Tibial nerve (tissue), 4 donors: ENCODE results near the gene IFIH1. TPM values are rescaled to one million over a fixed set of nuclear protein-coding genes. Genes with fewer than 3 reads are reported as not detected.
A peak's percentile ranks its signal among the peaks of the same experiment; 100 is the strongest.

Experiments
- DNase-seq, 2 donors: peaks; one replicate each; pipeline ENCODE4 v3.0.0-alpha.2; 2019; ENCODE audit warnings: low spot score in 2 of 2
- H3K27ac ChIP-seq, 4 donors: fragments of 200-600 bp; sonication (generic) in 3 of 4; one replicate each; pipeline ENCODE4 v1.5.1; 2017 to 2019; ENCODE audit warnings: mild to moderate bottlenecking in 1 of 4
- H3K27me3 ChIP-seq, 2 donors: fragments of 200-600 bp; sonication (generic) in 1 of 2; one replicate each; pipeline versions ENCODE4 v1.5.1 to v1.6.0; 2017 to 2019
- H3K36me3 ChIP-seq, 3 donors: fragments of 200-600 bp; sonication (generic); one replicate each; pipeline ENCODE4 v1.5.1; 2018 to 2019
- H3K4me1 ChIP-seq, 4 donors: fragments of 200-600 bp; sonication (generic) in 3 of 4; one replicate each; pipeline ENCODE4 v1.5.1; 2017 to 2019
- H3K4me3 ChIP-seq, 4 donors: fragments of 200-600 bp; sonication (generic) in 3 of 4; one replicate each; pipeline ENCODE4 v1.5.1; 2017 to 2019; ENCODE audit warnings: mild to moderate bottlenecking in 1 of 4, moderate library complexity in 1 of 4
- H3K9me3 ChIP-seq, 4 donors: fragments of 200-600 bp; sonication (generic) in 3 of 4; one replicate each; pipeline ENCODE4 v1.5.1; 2017 to 2019
- EP300 ChIP-seq, 2 donors: sonication (generic); formaldehyde crosslinking; IDR thresholded peaks; one replicate each; pipeline ENCODE4 v1.6.1; 2017; ENCODE audit warnings: antibody characterized with exemption in 2 of 2, mild to moderate bottlenecking in 1 of 2
- POLR2A ChIP-seq, 2 donors: fragments of 450-650 bp; IDR thresholded peaks; one replicate each; pipeline ENCODE4 v1.6.1; 2017; ENCODE audit warnings: antibody characterized with exemption in 2 of 2, mild to moderate bottlenecking in 2 of 2, moderate library complexity in 2 of 2
- WGBS, 2 donors: methylation state at CpG; one replicate each; pipeline ENCODE4 v1.1.5; 2018; 5-methylcytosine and 5-hydroxymethylcytosine counted together
- total RNA-seq, 4 donors: library from RNA; depleted of rRNA; stranded (reverse); fragments of >200 nt; gene quantifications; one replicate each; pipeline ENCODE4 v1.1.0, GENCODE V29; 2016
- TF ChIP-seq, protein P1 (sequence below), 5 experiments: fragments of 200-600 bp in 3 of 5; fragments of 450-650 bp in 2 of 5; sonication (generic) in 3 of 5; IDR thresholded peaks; one replicate each; pipeline ENCODE4 v1.5.1; 2016 to 2019; ENCODE audit warnings: antibody characterized with exemption in 5 of 5, mild to moderate bottlenecking in 3 of 5, moderate library complexity in 2 of 5

The IFIH1 gene
- total RNA-seq, 4 donors from 2014 or later = 12.5 to 13.2 (median 12.8) TPM

DNA sequence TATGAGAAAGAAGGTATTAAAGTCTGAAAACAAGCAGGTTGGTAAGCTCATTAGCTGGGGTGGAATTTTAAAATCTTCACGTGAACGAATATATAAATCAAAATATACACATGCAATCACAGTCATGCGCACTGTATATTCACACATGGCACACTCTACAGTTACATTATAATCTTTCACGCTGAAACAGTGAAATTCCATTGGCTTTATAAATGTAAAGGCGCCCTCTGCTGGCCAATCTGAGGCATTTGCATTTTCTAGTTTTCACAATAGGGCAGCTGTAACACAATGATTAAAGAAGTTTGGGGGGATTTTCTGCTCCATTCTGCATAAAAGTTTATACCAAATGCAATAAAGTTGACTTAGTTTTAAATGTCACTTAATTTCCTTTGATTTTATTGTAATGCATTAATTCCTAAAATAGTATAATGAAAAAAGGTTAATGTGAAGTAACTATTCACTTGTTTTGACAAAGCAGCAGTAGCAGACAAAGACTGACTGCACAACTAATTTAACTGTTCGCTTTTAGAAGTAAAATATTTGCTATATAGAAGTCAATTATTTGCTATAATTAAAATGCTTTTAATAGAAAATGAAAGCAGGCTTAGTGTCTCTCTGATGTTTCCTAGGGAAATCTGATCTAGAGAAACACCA, 17.2 kb downstream of the IFIH1 start:
- DNase-seq = peak in 1 of 2 donors; percentile 30
- WGBS, 2 donors = 11 to 12% methylated on average over 6 of the region's 6 CpGs
- no peak overlapping the region for H3K27ac ChIP-seq
- TF ChIP-seq POLR2A (IDR thresholded peaks at IDR 0.05) (no peak), EP300 (IDR thresholded peaks at IDR 0.05) (no peak)
- TF ChIP-seq, protein P1, sequence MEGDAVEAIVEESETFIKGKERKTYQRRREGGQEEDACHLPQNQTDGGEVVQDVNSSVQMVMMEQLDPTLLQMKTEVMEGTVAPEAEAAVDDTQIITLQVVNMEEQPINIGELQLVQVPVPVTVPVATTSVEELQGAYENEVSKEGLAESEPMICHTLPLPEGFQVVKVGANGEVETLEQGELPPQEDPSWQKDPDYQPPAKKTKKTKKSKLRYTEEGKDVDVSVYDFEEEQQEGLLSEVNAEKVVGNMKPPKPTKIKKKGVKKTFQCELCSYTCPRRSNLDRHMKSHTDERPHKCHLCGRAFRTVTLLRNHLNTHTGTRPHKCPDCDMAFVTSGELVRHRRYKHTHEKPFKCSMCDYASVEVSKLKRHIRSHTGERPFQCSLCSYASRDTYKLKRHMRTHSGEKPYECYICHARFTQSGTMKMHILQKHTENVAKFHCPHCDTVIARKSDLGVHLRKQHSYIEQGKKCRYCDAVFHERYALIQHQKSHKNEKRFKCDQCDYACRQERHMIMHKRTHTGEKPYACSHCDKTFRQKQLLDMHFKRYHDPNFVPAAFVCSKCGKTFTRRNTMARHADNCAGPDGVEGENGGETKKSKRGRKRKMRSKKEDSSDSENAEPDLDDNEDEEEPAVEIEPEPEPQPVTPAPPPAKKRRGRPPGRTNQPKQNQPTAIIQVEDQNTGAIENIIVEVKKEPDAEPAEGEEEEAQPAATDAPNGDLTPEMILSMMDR (IDR thresholded peaks at IDR 0.05) = peak; percentile 73 to 86 (median 75)
- no peak overlapping the region for H3K4me3 ChIP-seq
- H3K4me1 ChIP-seq = peaks cover 0 to 4% (median 0%) of the 10 kb centered on the region in 4 donors
- H3K9me3 ChIP-seq = no peaks in the 10 kb centered on the region
- H3K36me3 ChIP-seq = peaks cover 0 to 30% (median 0%) of the 10 kb centered on the region in 3 donors
- no peaks in the 10 kb centered on the region for H3K27me3 ChIP-seq

DNA sequence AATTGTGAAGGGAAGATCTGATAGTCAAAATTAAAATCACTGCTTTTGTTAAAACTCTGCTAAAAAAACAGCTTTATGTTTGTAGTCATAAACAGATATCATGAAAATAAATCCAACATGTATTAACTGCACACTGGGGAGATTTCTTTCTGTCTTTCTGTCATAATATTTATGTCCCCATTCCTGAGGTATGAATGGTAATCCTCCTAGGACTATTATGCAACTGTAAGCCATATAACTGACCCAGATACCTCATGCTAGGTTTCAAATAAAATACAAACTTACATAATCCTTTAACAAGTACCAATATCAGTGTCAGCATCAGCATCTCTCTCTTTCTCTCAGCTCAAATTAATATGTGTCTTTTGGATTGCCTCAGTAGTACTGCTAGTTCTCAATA, 18.2 kb downstream of the IFIH1 start:
- Histone ChIP-seq H3K4me1 (peaks cover 0 to 4% (median 0%) of the 10 kb centered on the region in 4 donors), H3K9me3 (no peaks in the 10 kb centered on the region), H3K36me3 (peaks cover 0 to 21% (median 0%) of the 10 kb centered on the region in 3 donors), H3K4me3 (no peak overlapping the region), H3K27me3 (no peaks in the 10 kb centered on the region), H3K27ac (no peak overlapping the region)
- TF ChIP-seq EP300 (IDR thresholded peaks at IDR 0.05) (no peak), POLR2A (IDR thresholded peaks at IDR 0.05) (no peak)
- TF ChIP-seq, protein P1 (IDR thresholded peaks at IDR 0.05) = no peak
- no peak for DNase-seq

DNA sequence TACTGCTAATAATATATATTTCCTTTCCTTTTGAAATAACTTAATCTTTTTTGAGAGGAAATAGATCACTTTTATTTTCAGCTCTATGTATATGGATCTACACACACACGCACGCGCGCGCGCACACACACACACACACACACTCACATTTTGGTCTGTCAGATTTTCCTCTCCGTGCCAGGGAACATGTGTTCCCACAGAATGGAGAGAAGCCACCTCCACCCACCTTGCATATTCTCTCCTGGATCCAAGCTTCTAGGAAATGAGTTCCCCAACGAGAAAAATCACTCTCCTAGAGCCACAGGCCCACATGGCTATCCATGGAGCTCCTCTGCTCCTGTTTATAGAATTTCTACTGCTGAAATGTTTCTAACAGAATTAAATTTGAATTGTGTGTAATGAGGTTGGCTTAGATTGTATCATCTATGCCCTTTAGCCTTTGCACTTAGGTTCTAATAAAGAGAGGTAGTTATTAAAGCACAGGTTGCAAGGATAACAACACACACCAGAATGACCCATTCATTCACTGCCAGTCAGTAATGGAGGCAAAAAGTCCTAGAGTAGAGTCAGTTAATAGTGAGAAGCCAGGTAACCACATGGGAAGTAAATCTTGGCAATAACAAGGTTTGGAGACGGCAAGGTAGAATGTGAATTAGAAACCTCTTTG, 19.7 kb downstream of the IFIH1 start:
- Histone ChIP-seq H3K27me3 (no peaks in the 10 kb centered on the region), H3K27ac (no peak overlapping the region), H3K4me1 (peaks cover 0 to 4% (median 0%) of the 10 kb centered on the region in 4 donors), H3K4me3 (no peak overlapping the region), H3K36me3 (peaks cover 0 to 18% (median 0%) of the 10 kb centered on the region in 3 donors), H3K9me3 (no peaks in the 10 kb centered on the region)
- DNase-seq = no peak
- 82 to 93% methylated on average over 9 of the region's 9 CpGs for WGBS, 2 donors
- TF ChIP-seq POLR2A (IDR thresholded peaks at IDR 0.05) = no peak
- TF ChIP-seq EP300 (IDR thresholded peaks at IDR 0.05) = no peak
- TF ChIP-seq, protein P1 (IDR thresholded peaks at IDR 0.05) = no peak

DNA sequence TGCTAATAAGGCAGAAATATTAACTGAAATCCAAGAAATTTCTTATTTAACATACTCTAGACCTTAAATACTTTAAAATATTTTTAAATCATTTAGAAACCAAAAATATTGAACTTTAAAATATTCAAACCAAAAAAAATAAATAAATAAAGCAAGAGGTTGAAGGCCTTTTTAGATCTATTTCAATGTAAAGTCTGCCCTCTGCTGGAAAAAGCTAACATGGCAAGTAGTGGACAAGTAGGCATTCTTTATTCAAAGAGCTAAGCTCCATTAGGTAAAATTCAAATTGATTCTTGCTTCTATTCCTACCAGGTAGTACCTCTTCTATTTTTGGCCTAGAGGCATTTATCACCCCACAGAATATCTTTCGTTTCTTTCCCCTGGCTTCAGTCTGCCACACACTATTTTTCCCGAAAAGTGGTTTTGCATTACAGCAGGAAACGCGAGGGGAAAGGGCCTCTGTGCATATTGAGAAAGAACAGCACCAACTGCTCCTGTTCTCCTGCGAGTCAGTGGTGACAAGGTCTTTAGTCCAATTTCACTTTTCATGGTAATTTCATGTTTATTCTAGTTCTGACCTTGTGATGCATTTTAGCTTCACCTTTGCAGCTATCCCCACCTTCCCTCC, 20.4 kb downstream of the IFIH1 start:
- no peak for TF ChIP-seq POLR2A (IDR thresholded peaks at IDR 0.05)
- TF ChIP-seq, protein P1 (IDR thresholded peaks at IDR 0.05) = peak; percentile 67 to 78 (median 72)
- WGBS, 2 donors = 64 to 65% methylated on average over 5 of the region's 5 CpGs
- H3K4me1 ChIP-seq = peaks cover 0 to 4% (median 0%) of the 10 kb centered on the region in 4 donors
- peak; percentile 28 to 100 for DNase-seq
- H3K9me3 ChIP-seq = no peaks in the 10 kb centered on the region
- no peak overlapping the region for H3K4me3 ChIP-seq
- H3K27ac ChIP-seq = no peak overlapping the region
- no peaks in the 10 kb centered on the region for H3K27me3 ChIP-seq
- H3K36me3 ChIP-seq = peaks cover 0 to 14% (median 0%) of the 10 kb centered on the region in 3 donors

DNA sequence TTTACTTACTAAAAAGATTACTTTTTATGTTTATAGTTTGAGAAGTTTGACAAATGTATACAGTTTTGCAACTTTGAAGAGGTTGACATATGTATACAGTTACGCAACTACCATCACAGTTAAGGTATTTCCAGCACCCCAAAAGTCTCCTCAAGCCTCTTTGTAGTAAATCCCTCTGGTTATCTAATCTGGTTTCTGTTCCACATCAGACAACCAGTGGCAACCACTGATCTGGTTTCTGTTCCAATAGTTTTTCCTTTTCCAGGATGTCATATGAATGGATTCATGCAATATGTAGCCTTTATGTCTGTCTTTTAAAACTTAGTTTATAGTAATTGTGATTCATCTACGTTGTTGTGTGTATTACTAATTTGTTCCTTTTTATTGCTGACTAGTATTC, 23.5 kb downstream of the IFIH1 start:
- Histone ChIP-seq H3K27ac (no peak overlapping the region), H3K4me1 (no peaks in the 10 kb centered on the region), H3K27me3 (no peaks in the 10 kb centered on the region), H3K9me3 (no peaks in the 10 kb centered on the region), H3K36me3 (peaks cover 0 to 21% (median 0%) of the 10 kb centered on the region in 3 donors), H3K4me3 (no peak overlapping the region)
- TF ChIP-seq, protein P1 (IDR thresholded peaks at IDR 0.05) = no peak
- TF ChIP-seq POLR2A (IDR thresholded peaks at IDR 0.05) (no peak), EP300 (IDR thresholded peaks at IDR 0.05) (no peak)
- DNase-seq = no peak
- 89 to 97% methylated on average over 2 of the region's 2 CpGs for WGBS, 2 donors
